Subcutaneous abdominal adipose tissue (tissue), 5 donors: Measurements from ENCODE around the gene LRMDA.
"Not testable (repeated sequence)": the region's sequence is repeated elsewhere in the genome, so short reads cannot be mapped to it uniquely, and the experiment has no call there.

Experiments used
- H3K27ac ChIP-seq: one replicate; pipeline ENCODE4 v1.7.0; 2013; ENCODE audit warnings: low read depth, mild to moderate bottlenecking, inconsistent platforms, low read length, moderate library complexity
- H3K27me3 ChIP-seq, 5 donors: one replicate each; pipeline ENCODE4 v1.7.0; 2013; ENCODE audit warnings: low read length in 5 of 5, inconsistent platforms in 1 of 5; ENCODE audit not compliant: control insufficient read depth in 5 of 5, insufficient read depth in 4 of 5
- H3K36me3 ChIP-seq, 5 donors: one replicate each; pipeline ENCODE4 v1.7.0; 2013; ENCODE audit warnings: low read length in 5 of 5; ENCODE audit not compliant: control insufficient read depth in 5 of 5, insufficient read depth in 5 of 5
- H3K4me1 ChIP-seq, 5 donors: one replicate each; pipeline ENCODE4 v1.7.0; 2013; ENCODE audit warnings: low read length in 5 of 5, mild to moderate bottlenecking in 3 of 5, moderate library complexity in 1 of 5; ENCODE audit not compliant: control insufficient read depth in 5 of 5, insufficient read depth in 5 of 5
- H3K4me3 ChIP-seq, 5 donors: one replicate each; pipeline ENCODE4 v1.7.0; 2013; ENCODE audit warnings: low read length in 5 of 5, low read depth in 1 of 5
- H3K9ac ChIP-seq, 5 donors: one replicate each; pipeline ENCODE4 v1.7.0; 2013; ENCODE audit warnings: low read length in 5 of 5, mild to moderate bottlenecking in 4 of 5, moderate library complexity in 3 of 5
- H3K9me3 ChIP-seq, 5 donors: one replicate each; pipeline ENCODE4 v1.7.0; 2013; ENCODE audit warnings: low read length in 5 of 5; ENCODE audit not compliant: control insufficient read depth in 5 of 5
- donor health status: healthy.
- donor health status: healthy.
- donor health status: healthy.
- donor health status: healthy.
- donor health status: healthy.

Gene LRMDA

DNA sequence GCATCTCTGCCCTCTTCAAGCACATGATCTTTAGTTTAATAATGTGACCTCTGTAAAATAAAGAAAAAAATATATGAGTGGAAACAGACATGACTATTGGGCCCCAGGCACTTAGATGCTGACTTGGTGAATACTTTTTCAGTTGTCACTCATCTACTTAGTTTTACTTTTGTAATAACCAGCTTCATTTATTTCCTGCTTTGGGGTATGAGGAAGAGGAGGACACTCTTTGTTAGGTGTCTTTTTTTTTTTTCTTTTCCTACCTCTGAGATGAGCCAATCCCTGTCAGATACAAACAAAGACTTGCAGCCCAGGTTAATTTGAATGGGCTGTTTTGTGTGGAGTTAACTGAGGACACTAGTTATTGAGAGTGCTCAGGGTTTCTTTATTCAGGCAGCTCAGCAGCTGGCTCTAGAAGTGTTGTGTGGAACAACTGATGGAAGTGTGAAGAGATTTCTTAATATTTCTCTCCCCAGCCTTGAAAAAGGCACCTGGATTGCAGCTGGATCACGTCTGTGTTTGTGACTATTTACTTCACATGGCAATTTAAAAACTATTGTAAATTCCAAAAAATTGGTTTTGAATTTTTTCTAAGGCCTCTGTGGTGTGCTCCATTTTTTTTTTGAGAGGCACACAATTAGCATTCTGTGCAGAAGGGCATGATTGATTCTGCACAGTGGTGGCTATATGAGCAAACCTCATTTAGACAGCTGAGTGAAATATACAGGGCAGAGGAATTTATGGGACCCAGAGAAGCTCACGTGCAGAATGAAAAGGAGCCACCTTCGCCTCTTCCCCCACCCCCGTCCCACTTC lies 333.8 kb downstream of the LRMDA start:
- no peaks in the 10 kb centered on the region for H3K9me3 ChIP-seq
- H3K27ac ChIP-seq = no peak overlapping the region
- H3K9ac ChIP-seq = no peak overlapping the region
- H3K27me3 ChIP-seq = no peaks in the 10 kb centered on the region
- no peaks in the 10 kb centered on the region for H3K36me3 ChIP-seq
- H3K4me3 ChIP-seq = no peak overlapping the region
- peaks cover 0 to 11% (median 6%) of the 10 kb centered on the region in 5 donors for H3K4me1 ChIP-seq

DNA sequence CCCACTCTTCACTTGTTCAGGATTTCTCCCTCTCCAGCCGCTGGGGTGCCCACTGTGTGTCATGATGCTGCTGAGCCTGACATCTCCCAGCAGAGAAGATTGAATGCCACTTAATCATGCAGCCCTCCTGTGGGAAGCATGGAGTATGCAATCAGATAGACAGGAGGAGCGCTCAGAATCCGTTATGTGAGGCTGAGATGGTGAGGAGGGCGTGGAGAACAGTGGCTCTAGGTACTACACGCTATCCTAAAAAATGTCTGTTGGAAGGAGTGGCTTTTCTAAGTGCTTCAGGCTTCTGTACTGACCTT lies 334.3 kb downstream of the LRMDA start:
- no peak overlapping the region for H3K9ac ChIP-seq
- no peak overlapping the region for H3K4me3 ChIP-seq
- H3K36me3 ChIP-seq = no peaks in the 10 kb centered on the region
- H3K27me3 ChIP-seq = peaks cover 0 to 2% (median 0%) of the 10 kb centered on the region in 5 donors
- peaks cover 0 to 16% (median 8%) of the 10 kb centered on the region in 5 donors for H3K4me1 ChIP-seq
- no peak overlapping the region for H3K27ac ChIP-seq
- H3K9me3 ChIP-seq = no peaks in the 10 kb centered on the region

DNA sequence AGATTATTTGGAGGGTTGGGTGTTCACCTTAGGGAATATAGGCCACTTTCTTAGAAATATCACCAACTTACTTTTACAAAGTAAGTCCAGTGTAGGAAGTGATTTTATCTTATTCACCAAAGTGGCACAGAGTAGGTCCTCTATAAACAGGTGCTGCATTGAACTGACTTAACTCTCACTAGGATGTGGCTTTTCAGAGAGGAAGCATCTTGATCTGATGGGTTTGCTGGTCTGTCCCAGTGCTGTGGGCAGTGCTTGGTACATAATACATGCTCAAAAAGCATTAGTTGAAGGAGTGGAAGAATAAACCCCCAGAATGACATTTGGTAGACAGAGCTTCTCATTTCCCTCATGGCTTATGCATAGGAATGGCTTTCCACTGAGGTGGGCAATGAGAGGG lies 334.7 kb downstream of the LRMDA start:
- no peak overlapping the region for H3K27ac ChIP-seq

DNA sequence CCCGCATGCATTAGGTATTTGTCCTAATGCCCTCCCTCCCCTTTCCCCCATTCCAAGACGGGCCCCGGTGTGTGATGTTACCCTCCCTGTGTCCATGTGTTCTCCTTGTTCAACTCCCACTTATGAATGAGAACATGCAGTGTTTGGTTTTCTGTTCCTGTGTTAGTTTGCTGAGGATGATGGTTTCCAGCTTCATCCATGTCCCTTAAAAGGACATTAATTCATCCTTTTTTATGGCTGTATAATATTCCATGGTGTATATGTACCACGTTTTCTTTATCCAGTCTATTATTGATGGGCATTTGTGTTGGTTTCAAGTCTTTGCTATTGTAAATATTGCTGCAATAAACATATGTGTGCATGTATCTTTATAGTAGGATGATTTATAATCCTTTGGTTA lies 335.3 kb downstream of the LRMDA start:
- H3K9ac ChIP-seq = not testable (repeated sequence)

More for the DNA sequence above, 334.7 kb downstream of the LRMDA start:
- H3K4me1 ChIP-seq = peaks cover 2 to 20% (median 11%) of the 10 kb centered on the region in 5 donors
- no peaks in the 10 kb centered on the region for H3K36me3 ChIP-seq
- H3K27me3 ChIP-seq = peaks cover 0 to 4% (median 0%) of the 10 kb centered on the region in 5 donors
- H3K4me3 ChIP-seq = no peak overlapping the region
- H3K9me3 ChIP-seq = no peaks in the 10 kb centered on the region
- H3K9ac ChIP-seq = no peak overlapping the region

DNA sequence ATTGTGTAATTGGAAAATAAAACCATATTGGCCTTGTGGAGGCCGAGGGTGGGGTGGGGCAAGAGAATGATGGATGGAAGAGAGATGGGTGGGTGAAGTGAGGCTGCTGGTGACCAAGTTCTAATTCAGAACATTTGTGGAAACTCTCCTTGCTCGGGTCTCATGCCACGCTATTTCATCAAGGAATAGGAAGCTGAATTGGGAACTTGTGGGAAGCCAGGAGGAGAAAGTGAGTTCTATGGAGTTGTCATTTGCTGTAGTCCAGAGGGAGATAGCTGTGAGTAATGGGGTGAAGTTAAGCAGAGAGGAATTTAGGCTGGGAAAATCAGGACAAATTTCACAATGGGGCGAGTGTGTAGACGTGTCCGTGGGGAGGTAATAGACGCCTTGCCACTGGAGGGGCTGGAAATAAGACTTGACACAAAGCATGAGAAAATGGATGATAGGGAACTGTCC lies 339.2 kb downstream of the LRMDA start:
- Histone ChIP-seq H3K9me3 (no peaks in the 10 kb centered on the region), H3K36me3 (no peaks in the 10 kb centered on the region), H3K9ac (peak overlapping the region in 2 of 5 donors; percentile 48 to 89), H3K27me3 (peaks cover 0 to 4% (median 0%) of the 10 kb centered on the region in 5 donors), H3K27ac (peak overlapping the region; percentile 88), H3K4me1 (peaks cover 5 to 37% (median 29%) of the 10 kb centered on the region in 5 donors), H3K4me3 (peak overlapping the region in 1 of 5 donors; percentile 24)

More for the DNA sequence above, 335.3 kb downstream of the LRMDA start:
- H3K4me1 ChIP-seq = peaks cover 5 to 26% (median 17%) of the 10 kb centered on the region in 5 donors
- H3K36me3 ChIP-seq, H3K4me3 ChIP-seq, H3K27me3 ChIP-seq, H3K9me3 ChIP-seq, H3K27ac ChIP-seq: not testable (repeated sequence)

DNA sequence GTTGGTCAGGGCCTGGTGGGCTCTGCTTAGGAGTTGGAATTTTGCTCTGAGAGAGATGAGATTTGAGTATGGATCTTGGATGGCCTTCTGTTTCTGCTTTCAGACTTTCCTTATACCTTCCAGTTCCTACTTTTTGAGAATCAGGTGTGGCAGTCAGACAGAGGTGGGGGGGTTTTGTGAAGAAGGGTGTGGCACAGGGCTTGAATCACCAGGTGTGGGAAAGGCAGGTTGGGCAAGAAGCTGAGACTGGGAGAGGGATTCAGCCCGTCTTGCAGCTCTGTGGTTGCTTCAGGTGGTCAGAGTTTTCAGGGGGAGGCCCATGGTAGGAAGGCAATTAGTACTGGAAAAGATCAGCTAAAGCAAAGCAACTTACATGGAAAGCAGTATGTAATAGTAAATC lies 340.2 kb downstream of the LRMDA start:
- Histone ChIP-seq H3K9me3 (no peaks in the 10 kb centered on the region), H3K27ac (peak overlapping the region; percentile 88), H3K9ac (peak overlapping the region in 1 of 5 donors; percentile 89), H3K4me1 (peaks cover 5 to 37% (median 29%) of the 10 kb centered on the region in 5 donors), H3K36me3 (no peaks in the 10 kb centered on the region), H3K4me3 (no peak overlapping the region), H3K27me3 (peaks cover 0 to 4% (median 0%) of the 10 kb centered on the region in 5 donors)

DNA sequence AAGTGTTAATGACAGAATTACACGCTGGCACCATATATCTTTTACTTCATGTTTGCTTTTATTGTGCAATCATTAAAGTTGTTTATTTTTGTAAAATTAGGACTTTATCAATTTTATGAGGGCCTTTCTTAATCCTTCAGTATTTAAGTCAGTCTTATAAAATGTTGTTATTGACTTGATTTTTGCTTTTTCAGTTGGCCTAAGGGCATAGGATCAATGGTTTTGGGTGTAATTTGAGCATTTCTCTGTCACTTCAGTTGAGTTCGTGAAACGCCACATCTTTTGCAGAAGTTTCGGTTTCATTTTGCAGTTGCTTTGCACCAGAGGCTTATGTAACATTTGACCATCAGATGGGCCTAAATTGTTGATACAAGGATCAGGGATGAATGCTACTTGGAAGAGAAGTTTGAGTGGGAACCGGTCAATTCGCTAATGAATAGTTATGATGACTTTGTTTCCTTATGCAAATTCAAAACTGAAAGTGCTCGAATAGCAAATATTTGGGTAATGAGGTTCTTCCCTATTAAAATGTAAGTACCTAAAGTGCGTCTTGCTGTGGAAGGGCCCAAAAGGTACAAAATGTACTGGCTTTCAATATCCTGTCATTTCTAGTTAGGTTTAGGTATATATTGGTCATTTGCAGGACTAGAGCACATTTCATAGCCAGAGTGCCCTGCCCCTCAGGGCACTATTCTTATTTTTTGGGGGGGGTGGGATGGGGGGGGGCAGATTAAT lies 340.9 kb downstream of the LRMDA start:
- peak overlapping the region; percentile 44 to 60 (median 54) for H3K4me3 ChIP-seq
- peak overlapping the region; percentile 88 for H3K27ac ChIP-seq
- H3K27me3 ChIP-seq = peaks cover 0 to 4% (median 0%) of the 10 kb centered on the region in 5 donors
- peaks cover 5 to 37% (median 29%) of the 10 kb centered on the region in 5 donors for H3K4me1 ChIP-seq
- H3K9me3 ChIP-seq = no peaks in the 10 kb centered on the region
- H3K9ac ChIP-seq = peak overlapping the region in 3 of 5 donors; percentile 41 to 89 (median 49)
- H3K36me3 ChIP-seq = no peaks in the 10 kb centered on the region

DNA sequence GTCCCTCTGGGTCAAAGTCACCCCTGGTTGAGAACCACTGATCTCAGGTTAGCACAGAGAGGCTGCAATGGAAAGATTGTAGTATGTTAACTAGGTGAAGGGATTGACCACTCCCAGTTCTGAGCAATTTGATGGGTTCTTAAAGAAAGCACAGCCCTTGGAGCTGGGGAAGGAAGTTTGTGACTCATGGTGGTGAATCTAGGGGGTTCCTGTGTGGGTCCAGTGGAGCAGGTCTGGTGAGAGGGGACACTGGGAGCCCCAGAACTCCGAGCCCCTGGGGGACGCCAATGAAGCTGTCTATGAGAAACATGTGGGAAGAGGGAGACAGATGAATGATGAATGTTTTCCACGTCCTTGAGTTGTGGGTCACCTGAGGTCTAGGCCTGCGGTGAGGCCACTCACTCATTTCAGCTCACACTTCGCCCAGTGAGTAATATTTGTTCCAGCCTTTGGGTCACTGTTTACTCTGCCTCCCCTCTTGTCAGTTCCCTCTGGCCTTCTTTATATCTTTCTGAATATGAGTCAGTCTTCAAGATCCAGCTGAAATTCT lies 341.9 kb downstream of the LRMDA start:
- Histone ChIP-seq H3K4me3 (no peak overlapping the region), H3K9ac (no peak overlapping the region), H3K27me3 (peaks cover 0 to 4% (median 0%) of the 10 kb centered on the region in 5 donors), H3K36me3 (no peaks in the 10 kb centered on the region), H3K4me1 (peaks cover 5 to 46% (median 32%) of the 10 kb centered on the region in 5 donors), H3K27ac (peak overlapping the region; percentile 88), H3K9me3 (no peaks in the 10 kb centered on the region)

DNA sequence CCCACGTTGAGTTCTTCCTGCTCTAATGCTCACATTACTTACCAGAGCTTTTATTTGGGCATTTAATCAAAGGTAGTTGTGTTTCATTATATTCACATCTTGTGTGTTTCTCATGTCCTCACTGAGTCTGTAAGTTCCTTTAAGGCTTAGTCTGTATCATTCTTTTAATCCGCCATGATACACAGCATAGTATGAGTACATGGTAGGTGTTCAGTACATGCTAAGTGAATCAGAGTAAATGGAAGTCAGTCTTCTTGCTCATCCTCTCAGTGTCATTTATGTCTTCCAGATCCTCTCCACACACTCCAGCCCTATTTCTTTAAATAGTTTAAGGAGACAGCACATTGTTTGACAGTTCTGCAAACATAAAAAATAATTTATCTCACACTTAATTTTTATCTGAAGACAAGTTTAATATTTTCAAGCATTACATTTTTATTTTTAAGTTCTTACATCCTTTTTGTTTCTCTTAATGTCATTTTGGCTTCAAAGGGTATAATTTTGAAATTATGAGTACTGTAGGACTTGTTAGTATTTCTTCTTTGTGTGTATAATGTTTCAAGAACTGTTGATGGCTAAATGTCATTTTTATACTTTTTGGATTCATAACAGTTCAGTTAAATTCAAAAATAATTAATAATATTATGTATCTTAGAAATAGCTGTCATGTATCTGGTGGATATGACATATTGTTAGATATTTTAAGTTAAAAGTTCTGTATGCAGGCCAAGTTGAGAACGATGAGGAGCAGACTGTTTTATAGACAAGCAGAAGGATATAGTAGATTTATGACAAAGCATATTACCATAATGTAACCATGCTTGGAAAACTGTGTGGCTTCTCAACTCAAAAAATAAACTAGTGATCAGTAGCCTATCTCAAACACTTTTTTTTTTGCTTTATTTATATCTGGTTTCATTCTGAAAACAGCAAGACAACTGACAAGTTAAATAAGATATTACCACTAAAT lies 342.7 kb downstream of the LRMDA start:
- H3K36me3 ChIP-seq = no peaks in the 10 kb centered on the region
- H3K9ac ChIP-seq = no peak overlapping the region
- H3K9me3 ChIP-seq = no peaks in the 10 kb centered on the region
- H3K4me3 ChIP-seq = no peak overlapping the region
- peak overlapping the region; percentile 32 for H3K27ac ChIP-seq
- H3K27me3 ChIP-seq = peaks cover 0 to 4% (median 0%) of the 10 kb centered on the region in 5 donors
- peaks cover 5 to 50% (median 39%) of the 10 kb centered on the region in 5 donors for H3K4me1 ChIP-seq
